Measurements from ENCODE around the gene ITPRIP.

ITPRIP gene

DNA sequence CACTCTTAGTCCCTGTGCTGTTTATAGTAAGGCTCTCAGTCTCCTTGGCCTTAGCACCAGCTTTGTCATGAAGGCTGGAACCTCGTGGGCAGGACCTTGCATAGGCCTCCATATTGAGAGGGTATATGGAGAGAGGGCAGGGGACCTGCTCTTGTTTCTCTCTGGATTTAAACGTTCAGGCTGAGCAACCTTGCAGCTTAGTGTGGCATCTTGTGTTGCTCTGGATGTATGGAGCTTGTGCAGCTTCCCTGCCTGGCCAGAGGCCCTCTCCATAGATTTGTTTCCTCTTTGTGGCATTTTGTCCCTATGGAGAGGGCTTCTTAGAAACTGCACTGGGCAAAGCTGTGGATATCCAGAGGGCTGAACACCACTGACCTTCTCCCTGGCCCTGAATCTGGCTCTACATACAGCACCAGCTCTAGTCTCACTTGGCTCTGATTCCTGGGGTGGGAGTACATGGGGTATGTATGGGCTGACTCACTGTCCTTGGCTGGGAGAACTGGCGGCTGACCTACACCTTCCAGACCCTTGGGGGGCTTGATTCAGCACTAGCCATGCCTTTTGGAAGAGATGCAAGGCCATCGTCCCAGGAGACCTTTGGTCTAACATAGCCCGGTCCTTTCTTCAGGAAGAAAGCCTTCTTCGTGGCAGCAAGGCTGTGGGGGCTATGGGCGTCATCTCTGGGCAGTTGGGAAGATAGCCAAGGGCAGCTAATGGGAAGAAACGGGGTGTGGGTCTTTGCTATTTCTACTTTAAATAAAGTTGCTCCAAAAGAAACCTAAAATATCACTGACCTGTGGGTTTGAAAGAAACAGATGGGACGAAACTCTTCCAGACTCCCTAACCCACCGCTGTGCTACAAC lies 30.5 kb downstream of the ITPRIP start:
- DNase-seq: no peak

DNA sequence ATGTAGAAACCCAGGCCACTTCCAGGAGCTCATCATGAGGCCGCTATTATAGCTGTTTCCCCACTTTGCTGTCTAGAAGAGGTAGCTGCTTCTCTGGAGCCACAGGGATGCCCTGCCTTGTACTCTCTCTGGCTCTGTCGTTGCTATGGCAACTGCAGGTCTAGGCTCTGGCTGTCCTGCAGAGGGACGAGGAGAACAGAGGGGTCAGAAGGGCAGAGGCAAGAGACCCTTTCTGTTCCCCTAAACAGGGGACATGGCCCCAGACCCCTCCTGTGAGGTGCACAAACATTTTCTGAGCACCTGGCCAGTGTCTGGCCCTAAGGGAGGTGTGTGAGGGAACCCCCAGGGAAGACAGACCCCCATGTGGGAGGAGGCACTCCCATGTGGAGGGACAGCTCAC lies 31.4 kb downstream of the ITPRIP start:
- no peak for DNase-seq

DNA sequence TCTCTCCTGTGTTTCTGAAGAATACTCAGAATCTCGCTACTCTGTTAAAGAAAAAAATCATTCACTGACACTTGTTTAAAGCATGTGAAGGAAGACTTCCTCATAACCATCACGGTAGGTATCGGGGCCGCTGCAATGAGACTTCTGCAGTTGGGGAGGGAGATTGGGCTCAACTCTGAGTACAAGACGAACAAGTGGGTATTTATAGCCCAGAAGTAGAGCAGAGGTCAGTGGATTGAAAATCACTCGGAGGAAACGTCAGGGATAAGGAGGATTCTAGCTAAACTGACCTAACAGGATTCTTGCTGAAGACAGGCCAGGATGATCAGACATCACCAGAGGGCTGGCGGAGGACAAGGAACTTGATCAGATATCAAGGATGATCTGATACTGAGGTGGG lies 33.3 kb downstream of the ITPRIP start:
- no peak for DNase-seq

- DNase-seq: no peak
These were observed 33.9 kb downstream of the ITPRIP start for GRCh38 chr10:104304356-104304745.

- DNase-seq: no peak
These were observed 34.5 kb downstream of the ITPRIP start for GRCh38 chr10:104303594-104304355.

DNA sequence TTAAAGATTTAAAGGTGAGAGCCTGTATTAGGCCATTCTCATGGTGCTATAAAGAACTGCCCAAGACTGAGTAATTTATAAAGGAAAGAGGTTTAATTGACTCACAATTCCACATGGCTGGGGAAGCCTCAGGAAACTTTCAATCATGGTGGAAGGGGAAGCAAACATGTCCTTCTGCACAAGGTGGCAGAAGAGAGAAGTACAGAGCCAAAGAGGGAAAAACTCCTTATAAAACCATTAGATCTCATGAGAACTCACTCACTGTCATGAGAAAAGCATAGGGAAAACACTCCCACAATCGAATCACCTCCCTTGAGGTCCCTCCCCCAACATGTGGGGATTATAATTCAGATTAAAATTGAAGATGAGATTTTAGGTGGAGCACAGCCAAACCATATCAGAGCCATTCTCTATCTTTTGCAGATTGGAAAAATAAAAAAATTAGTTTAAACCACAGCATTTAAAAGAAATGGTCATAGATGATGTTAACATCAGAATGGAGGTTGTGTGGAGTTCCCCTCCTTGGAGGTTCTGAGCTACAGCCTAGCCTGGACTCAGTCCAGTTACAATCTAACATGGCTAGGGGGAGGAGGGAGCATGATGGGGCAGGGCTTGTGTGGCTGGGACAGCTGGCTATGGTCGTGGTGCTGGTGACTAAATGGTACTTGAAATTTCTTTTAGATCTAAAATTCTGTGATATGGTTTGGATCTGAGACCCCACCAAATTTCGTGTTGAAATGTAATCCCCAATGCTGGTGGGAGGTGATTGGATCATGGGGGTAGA lies 36.2 kb downstream of the ITPRIP start:
- DNase-seq: no peak

DNA sequence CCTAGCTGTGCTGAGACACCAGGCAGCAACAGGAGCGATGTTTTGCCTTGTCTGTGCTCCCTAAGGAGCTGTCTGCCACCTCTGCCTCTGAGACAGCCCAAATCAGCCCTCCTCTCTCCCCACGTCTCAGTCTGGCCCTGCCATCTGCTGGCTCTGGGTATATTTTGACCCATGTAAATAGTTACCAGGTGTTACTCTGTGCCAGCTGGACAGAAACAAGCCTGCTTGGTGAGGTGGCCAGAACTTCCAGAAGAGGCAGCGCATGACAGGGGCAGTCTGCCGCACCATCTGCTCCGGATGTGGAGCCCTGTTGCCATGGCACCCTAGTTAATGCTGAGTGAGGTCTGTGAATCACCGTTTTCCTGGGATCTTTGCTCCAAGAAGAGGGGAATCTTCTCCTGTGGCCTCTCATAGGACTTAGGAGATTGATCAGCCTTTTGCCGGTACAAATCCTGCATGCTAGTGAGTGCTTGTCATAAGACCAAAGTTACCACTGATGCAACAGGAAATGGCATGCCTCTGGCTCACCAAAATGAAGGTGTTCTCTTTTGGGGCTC lies 37.5 kb downstream of the ITPRIP start:
- DNase-seq: peak in 1 of 2 donors; percentile 28

- no peak for DNase-seq
These were observed 38.1 kb downstream of the ITPRIP start for GRCh38 chr10:104300002-104300735.

DNA sequence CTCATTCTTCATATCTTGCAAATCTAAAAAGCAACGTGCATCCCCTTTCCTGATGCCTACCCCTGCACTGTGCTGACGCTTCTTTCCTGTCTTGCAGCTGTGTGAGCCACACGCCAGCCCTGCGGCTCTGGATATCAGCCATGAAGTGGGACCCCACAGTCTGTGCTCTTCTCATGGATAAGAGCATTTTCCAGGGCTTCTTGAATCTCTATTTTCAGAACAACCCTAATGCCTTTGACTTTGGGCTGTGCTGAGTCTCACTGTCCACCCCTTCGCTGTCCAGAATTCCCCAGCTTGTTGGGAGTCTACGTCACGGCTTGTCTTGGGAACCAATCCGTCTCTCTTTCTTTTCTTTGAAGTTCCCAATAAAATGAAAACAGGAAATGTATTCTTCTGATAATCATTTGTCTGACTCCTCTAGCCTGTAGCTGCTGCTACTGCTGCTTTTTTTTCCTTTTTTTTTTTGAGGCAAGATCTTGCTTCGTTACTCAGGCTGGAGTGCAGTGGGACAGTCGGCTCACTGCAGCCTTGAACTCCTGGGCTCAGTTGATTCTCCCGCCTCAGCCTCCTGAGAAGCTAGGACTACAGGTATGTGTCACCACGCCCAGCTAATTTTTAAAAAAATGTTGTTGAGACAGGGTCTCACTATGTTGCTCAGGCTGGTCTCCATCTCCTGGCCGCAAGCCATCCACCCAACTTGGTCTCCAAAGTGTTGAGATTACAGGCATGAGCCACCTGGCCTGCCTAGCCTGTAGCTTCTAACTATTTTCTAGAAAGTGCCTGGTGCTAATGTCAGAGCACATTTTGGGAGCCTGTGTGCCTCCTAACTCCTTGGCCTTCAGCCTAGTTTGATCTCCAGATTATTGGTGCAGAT lies 39.0 kb downstream of the ITPRIP start:
- no peak for DNase-seq

DNA sequence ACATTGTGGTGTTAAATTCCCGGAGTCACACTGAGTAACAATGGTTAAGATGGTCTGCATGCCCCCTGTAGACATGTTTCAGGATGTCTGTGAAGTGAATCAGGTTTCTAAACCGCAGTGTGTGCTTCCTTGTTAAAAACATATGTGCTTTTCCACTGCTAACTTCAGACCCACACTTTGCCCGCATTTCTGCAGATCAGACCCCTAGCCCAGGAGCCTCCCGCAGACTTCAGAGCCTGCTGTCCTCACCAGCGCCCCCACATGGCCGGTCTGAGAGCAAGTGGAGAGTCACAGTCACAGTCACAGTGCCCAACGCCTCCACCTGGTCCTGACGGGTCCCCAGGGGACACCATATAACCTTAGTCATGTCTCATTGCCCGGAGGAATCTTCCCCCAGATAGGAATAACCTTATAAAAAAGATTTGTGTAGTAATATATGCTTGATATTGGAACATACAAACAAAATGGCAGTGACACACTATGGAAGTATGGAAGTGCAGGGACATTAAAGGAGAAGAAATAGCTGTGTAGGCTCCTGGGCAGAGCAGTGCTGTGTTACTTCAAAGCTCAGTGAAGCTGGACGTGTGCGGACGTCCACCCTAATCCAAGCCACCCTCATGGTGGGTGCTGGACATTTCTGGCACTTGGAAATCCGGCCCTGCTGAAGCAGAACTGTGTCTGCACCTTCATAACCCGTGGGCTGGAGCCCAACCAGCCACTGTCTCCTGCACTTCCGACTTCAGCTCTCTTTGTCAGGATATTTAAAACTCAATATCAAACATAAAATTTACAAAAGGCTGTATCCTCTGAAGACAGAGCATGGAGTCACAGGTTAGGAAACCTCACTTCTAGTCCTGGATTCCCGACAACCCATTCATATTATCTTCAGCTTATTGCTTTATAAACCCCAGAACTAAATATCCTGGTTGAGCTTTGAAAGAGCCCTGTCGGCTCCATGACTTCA lies 40.3 kb downstream of the ITPRIP start:
- no peak for DNase-seq

- no peak for DNase-seq
These were observed 41.4 kb downstream of the ITPRIP start for GRCh38 chr10:104296687-104297436.

- DNase-seq: no peak
These were observed 44.4 kb downstream of the ITPRIP start for GRCh38 chr10:104293781-104294321.

DNA sequence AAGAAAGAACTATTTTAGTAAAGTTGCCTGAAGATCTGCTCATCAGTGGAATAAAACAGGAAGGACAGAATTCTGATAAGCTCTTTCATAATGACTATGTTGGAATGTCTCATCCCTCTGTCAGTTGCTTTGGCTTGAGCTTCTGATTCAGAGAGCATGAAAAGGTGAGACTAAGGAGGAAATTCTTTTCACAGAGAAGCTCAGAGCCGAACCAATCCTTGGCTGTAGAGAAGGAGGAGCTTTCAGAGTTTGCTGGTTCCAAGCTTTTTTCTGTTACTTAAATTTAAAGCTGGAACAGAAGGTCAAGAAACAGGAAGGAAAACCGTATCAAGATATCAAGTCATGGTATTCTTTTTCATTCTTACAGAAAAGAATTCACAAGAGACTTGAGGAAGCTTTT lies 45.3 kb downstream of the ITPRIP start:
- DNase-seq: peak; percentile 25 to 42

GRCh38 chr10:104291439-104291951 lies 46.8 kb downstream of the ITPRIP start:
- DNase-seq: peak; percentile 81 to 97

DNA sequence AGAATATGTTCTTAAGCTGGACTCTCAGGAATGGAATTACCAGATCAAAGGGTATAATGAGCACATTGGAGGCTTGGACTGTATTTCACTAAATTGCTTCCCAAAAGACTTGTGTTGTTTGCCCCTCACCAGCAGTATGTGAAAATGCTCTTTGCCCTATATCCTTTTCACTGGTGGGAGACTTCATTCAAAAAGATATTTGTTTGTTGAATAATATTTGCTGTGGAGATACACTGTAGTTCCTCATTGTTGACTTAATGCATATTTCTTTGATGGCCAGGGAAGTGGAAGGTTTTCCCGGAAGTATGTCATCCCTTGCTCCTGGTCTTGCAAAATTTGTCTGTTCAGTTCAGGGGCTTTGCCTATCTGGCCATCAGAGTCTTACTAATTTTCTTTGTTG lies 49.9 kb downstream of the ITPRIP start:
- peak in 1 of 2 donors; percentile 38 for DNase-seq

- DNase-seq: no peak
These were observed 51.3 kb downstream of the ITPRIP start for GRCh38 chr10:104286939-104287338.

DNA sequence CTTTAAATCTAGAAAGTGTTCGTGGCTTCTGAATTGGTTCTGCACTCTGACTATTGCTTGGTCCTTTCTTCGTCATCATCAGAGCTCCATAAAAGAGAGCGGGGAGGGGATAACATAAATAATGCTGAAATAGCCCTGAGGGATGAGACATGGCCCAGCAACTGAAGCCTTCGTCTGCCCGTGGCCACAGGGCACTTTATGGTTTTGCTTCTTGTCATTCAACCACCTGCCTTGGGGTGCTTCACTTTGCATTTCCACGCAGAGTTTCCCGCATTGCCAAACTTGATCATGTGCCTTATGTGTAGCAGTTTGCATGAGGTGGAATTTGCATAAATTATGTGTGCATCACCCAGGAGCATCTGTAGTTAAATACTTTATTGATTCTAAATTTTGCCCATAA lies 53.4 kb downstream of the ITPRIP start:
- DNase-seq: peak; percentile 45 to 57

DNA sequence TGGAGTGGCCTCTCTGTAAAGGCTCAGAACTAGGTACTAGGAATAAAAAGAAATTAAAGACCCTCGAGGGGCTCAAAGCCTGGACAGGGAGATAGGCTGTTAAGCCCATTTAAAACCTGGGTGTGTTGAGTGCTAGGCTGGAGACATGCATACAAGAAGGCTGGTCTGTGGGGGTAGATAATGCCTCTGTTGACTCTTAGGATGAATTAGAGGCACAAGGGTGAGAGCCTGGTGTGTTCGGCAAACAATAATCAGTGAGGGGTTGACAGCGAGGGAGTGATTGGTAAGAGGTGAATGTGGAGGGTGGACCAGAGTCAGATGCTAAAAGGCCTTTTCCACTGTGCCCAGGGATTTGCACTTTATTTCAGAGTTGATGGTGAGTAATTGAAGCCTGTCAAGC lies 56.6 kb downstream of the ITPRIP start:
- DNase-seq: no peak

Data from inflammatory macrophage treated with lipopolysaccharide for 1 hour (primary cell).